B cell (primary cell): Measurements from ENCODE around the gene C10orf90. TPM values are rescaled to one million over a fixed set of nuclear protein-coding genes. Genes with fewer than 3 reads are reported as not detected.

Source experiments
- ATAC-seq: fragments of 200-7000 bp; cut with Tn5 transposase; one replicate; pipeline ENCODE4 v1.10.0; 2021; ENCODE audit warnings: low read depth, mild to moderate bottlenecking, moderate number of reproducible peaks, moderate library complexity
- CTCF ChIA-PET: fragments of 350-600 bp; sonication (Branson Sonifier 250); formaldehyde crosslinking; loops from one replicate; lab custom pipeline; 2021; ENCODE audit warnings: antibody characterized with exemption, inconsistent platforms; lab: Charles Lee
- POLR2A ChIA-PET: fragments of 350-600 bp; sonication (Branson Sonifier 250); formaldehyde crosslinking; loops from one replicate; lab custom pipeline; 2021; ENCODE audit warnings: antibody characterized with exemption; lab: Charles Lee
- DNase-seq: peaks from one replicate; pipeline ENCODE4 v3.0.0; 2013
- H2AFZ ChIP-seq: 2 replicates; pipeline ENCODE4 v1.6.1; 2012; ENCODE audit warnings: mild to moderate bottlenecking, low read depth, low read length; ENCODE audit not compliant: insufficient read depth, poor library complexity, severe bottlenecking
- H3K27ac ChIP-seq, 2 donors: 1 replicate in 1 of 2; 2 replicates in 1 of 2; pipeline ENCODE4 v1.5.1; 2012 to 2013; ENCODE audit warnings: low read length in 2 of 2, mild to moderate bottlenecking in 2 of 2, moderate library complexity in 1 of 2
- H3K27me3 ChIP-seq, 4 experiments: fragments of 200-600 bp in 1 of 4; sonication (generic) in 1 of 4; replicated peaks in 1 of 4; 1 replicate in 2 of 4; 2 replicates in 2 of 4; pipeline versions ENCODE4 v1.6.1 to v1.7.0; 2013 to 2016; ENCODE audit warnings: low read length in 3 of 4, mild to moderate bottlenecking in 2 of 4, mixed read lengths in 1 of 4, moderate library complexity in 1 of 4; ENCODE audit not compliant: insufficient read depth in 4 of 4, control insufficient read depth in 3 of 4; ENCODE audit errors: control extremely low read depth in 1 of 4
- H3K36me3 ChIP-seq, 2 experiments: replicated peaks in 1 of 2; 1 replicate in 1 of 2; 2 replicates in 1 of 2; pipeline versions ENCODE4 v1.6.1 to v1.7.1; 2013; ENCODE audit warnings: low read length in 1 of 2; ENCODE audit not compliant: insufficient read depth in 2 of 2, control insufficient read depth in 1 of 2; ENCODE audit errors: control extremely low read depth in 1 of 2, extremely low read depth in 1 of 2
- H3K4me1 ChIP-seq, 2 donors: fragments of 200-600 bp in 1 of 2; sonication (generic) in 1 of 2; 1 replicate in 1 of 2; 2 replicates in 1 of 2; pipeline versions ENCODE4 v1.5.1 to v1.6.1; 2013 to 2017; ENCODE audit warnings: low read length in 2 of 2; ENCODE audit not compliant: control insufficient read depth in 2 of 2, insufficient read depth in 2 of 2
- H3K4me2 ChIP-seq: replicated peaks from 2 replicates; pipeline ENCODE3; 2012; ENCODE audit warnings: mild to moderate bottlenecking, low read depth, low read length; ENCODE audit not compliant: poor library complexity, severe bottlenecking
- H3K4me3 ChIP-seq, 5 experiments: fragments of 200-600 bp in 1 of 5; sonication (generic) in 1 of 5; 1 replicate in 3 of 5; 2 replicates in 2 of 5; pipeline versions ENCODE4 v1.5.1 to v1.7.0; 2011 to 2016; ENCODE audit warnings: low read length in 4 of 5, mild to moderate bottlenecking in 4 of 5, low read depth in 2 of 5, control low read depth in 1 of 5, moderate library complexity in 1 of 5; ENCODE audit not compliant: insufficient read depth in 1 of 5; ENCODE audit errors: control extremely low read depth in 1 of 5, extremely low read depth in 1 of 5
- H3K79me2 ChIP-seq: fragments of 200-600 bp; sonication (generic); one replicate; pipeline ENCODE4 v1.6.0; 2016; ENCODE audit warnings: low read length; ENCODE audit not compliant: control insufficient read depth, insufficient read depth
- H3K9ac ChIP-seq: fragments of 200-600 bp; sonication (generic); 2 replicates; pipeline ENCODE4 v1.6.1; 2017; ENCODE audit warnings: mild to moderate bottlenecking, low read length, moderate library complexity
- H3K9me3 ChIP-seq, 3 donors: one replicate each; pipeline versions ENCODE4 v1.6.1 to v1.7.1; 2013; ENCODE audit warnings: low read length in 2 of 3; ENCODE audit not compliant: control insufficient read depth in 2 of 3, insufficient read depth in 1 of 3; ENCODE audit errors: control extremely low read depth in 1 of 3
- H4K20me1 ChIP-seq: 2 replicates; pipeline ENCODE4 v1.6.0; 2012; ENCODE audit warnings: mild to moderate bottlenecking, low read length; ENCODE audit not compliant: insufficient read depth, control insufficient read depth, poor library complexity, severe bottlenecking
- H3K27ac Mint-ChIP-seq: one replicate; pipeline ENCODE4 v1.8.0; 2021; ENCODE audit warnings: mixed read lengths
- H3K27me3 Mint-ChIP-seq: one replicate; pipeline ENCODE4 v1.8.0; 2021; ENCODE audit warnings: mixed read lengths
- H3K4me1 Mint-ChIP-seq: one replicate; pipeline ENCODE4 v1.8.0; 2021; ENCODE audit warnings: mixed read lengths
- H3K4me3 Mint-ChIP-seq: one replicate; pipeline ENCODE4 v1.8.0; 2021; ENCODE audit warnings: mixed read lengths
- H3K9me3 Mint-ChIP-seq: one replicate; pipeline ENCODE4 v1.8.0; 2022; ENCODE audit warnings: mixed read lengths; ENCODE audit not compliant: insufficient read depth
- EZH2 ChIP-seq: IDR thresholded peaks from 2 replicates; pipeline ENCODE4 v1.6.1; 2012; ENCODE audit warnings: borderline replicate concordance, low read depth, mild to moderate bottlenecking, moderate library complexity, low read length; ENCODE audit not compliant: insufficient read depth, poor library complexity, severe bottlenecking
- WGBS: methylation state at CpG from one replicate; pipeline ENCODE4 v1.1.5; 2013; ENCODE audit warnings: missing lambda C conversion rate; ENCODE audit not compliant: insufficient coverage; 5-methylcytosine and 5-hydroxymethylcytosine counted together
- intact Hi-C: fragments of 100-400 bp; cut with micrococcal nuclease; formaldehyde crosslinking; loops from one replicate; pipeline ENCODE4 v1.10.0; 2022
- polyA plus RNA-seq: library from polyadenylated mRNA; depleted of rRNA; stranded (reverse); fragments of >200 nt; gene quantifications from 2 replicates; pipeline ENCODE4 v1.2.3, GENCODE V29; 2012
- total RNA-seq, 2 donors: library from RNA; stranded (reverse); fragments of 120-200 nt in 1 of 2; gene quantifications; 1 replicate in 1 of 2; 2 replicates in 1 of 2; pipeline versions ENCODE4 v1.2.3 to v1.2.4, GENCODE V29; 2013 to 2022
- TF ChIP-seq, protein P1 (sequence below): fragments of 200-600 bp; IDR thresholded peaks from one replicate; pipeline ENCODE4 v1.8.0; 2022; ENCODE audit warnings: antibody characterized with exemption, mild to moderate bottlenecking

The C10orf90 gene
- total and polyA plus RNA-seq, 2 donors (not counting 1 experiment from before 2014, with no cell fraction given): not detected

DNA sequence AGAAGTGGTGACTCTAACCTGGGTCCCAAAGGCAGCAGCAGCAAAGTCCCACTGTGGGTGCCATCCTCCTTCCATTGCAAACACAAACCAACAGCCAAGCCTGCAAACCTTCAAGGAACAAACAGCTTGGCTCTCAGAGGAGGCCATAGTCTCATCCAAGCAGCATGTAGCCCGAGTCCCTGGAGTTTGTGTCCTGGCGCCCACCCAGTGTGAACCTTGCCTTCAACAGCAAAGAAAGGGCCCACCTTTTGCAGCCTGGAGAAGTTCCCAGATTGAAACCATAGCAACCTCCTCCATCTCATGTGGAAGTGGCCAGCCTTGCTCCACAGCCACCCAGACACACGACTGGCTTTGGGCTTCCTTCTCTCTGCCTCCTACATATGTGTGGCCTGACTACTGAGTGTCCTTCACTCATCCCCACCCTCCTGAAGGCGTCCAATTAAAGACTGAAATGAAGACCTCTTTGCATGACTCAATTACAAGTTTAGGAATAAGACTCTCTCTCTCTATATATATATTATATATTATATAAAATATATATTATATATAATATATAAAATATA is 106.1 kb downstream of the C10orf90 start:
- H3K9me3 ChIP-seq: peaks cover 0 to 18% (median 0%) of the 10 kb centered on the region in 3 donors
- H3K27ac Mint-ChIP-seq: no peak overlapping the region
- ChIA-PET CTCF (no interaction called here), POLR2A (no interaction called here)
- no peaks in the 10 kb centered on the region for H3K9me3 Mint-ChIP-seq
- H3K27ac ChIP-seq: no peak overlapping the region
- no peaks in the 10 kb centered on the region for H3K27me3 ChIP-seq
- no peak for TF ChIP-seq EZH2
- TF ChIP-seq, protein P1, sequence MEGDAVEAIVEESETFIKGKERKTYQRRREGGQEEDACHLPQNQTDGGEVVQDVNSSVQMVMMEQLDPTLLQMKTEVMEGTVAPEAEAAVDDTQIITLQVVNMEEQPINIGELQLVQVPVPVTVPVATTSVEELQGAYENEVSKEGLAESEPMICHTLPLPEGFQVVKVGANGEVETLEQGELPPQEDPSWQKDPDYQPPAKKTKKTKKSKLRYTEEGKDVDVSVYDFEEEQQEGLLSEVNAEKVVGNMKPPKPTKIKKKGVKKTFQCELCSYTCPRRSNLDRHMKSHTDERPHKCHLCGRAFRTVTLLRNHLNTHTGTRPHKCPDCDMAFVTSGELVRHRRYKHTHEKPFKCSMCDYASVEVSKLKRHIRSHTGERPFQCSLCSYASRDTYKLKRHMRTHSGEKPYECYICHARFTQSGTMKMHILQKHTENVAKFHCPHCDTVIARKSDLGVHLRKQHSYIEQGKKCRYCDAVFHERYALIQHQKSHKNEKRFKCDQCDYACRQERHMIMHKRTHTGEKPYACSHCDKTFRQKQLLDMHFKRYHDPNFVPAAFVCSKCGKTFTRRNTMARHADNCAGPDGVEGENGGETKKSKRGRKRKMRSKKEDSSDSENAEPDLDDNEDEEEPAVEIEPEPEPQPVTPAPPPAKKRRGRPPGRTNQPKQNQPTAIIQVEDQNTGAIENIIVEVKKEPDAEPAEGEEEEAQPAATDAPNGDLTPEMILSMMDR: no peak
- H4K20me1 ChIP-seq: no peaks in the 10 kb centered on the region
- H3K27me3 Mint-ChIP-seq: no peaks in the 10 kb centered on the region
- no peak overlapping the region for H3K9ac ChIP-seq
- intact Hi-C loops: no loop called here
- 79% methylated on average over 3 of the region's 4 CpGs for WGBS
- no peak overlapping the region for H3K4me3 Mint-ChIP-seq
- H3K4me1 ChIP-seq: no peaks in the 10 kb centered on the region
- no peak for DNase-seq
- no peak for ATAC-seq
- no peaks in the 10 kb centered on the region for H3K79me2 ChIP-seq
- H3K4me3 ChIP-seq: no peak overlapping the region
- H3K4me2 ChIP-seq: no peak overlapping the region
- no peak overlapping the region for H2AFZ ChIP-seq
- no peaks in the 10 kb centered on the region for H3K4me1 Mint-ChIP-seq
- no peaks in the 10 kb centered on the region for H3K36me3 ChIP-seq

DNA sequence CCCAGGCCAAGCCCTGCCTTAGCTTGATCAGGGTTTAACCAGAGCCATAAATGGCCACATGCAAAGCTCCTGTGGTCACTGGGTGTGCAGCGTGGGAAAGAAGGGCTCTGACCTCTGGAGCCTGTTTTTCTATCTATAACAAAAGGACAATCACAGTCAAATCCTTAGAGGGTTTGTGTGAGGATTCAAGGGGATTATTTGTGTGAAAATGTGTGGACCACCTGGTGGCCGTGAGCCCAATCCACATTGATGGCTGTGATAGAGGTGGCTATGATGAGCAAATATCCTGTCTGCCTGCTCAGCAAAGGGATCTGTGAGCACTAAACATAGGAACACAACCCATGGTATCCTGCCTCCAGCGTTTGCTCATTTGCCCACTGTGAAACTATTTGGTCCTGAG is 107.1 kb downstream of the C10orf90 start:
- Mint-ChIP-seq H3K4me3 (no peak overlapping the region), H3K9me3 (no peaks in the 10 kb centered on the region), H3K4me1 (no peaks in the 10 kb centered on the region), H3K27me3 (no peaks in the 10 kb centered on the region), H3K27ac (no peak overlapping the region)
- Histone ChIP-seq H3K27ac (no peak overlapping the region), H4K20me1 (no peaks in the 10 kb centered on the region), H3K27me3 (no peaks in the 10 kb centered on the region), H3K4me1 (no peaks in the 10 kb centered on the region), H3K9me3 (peaks cover 0 to 14% (median 0%) of the 10 kb centered on the region in 3 donors), H3K4me3 (no peak overlapping the region), H3K4me2 (no peak overlapping the region), H2AFZ (no peak overlapping the region), H3K9ac (no peak overlapping the region), H3K79me2 (no peaks in the 10 kb centered on the region), H3K36me3 (no peaks in the 10 kb centered on the region)
- 84% methylated on average over 2 of the region's 3 CpGs for WGBS
- ChIA-PET CTCF (no interaction called here), POLR2A (no interaction called here)
- TF ChIP-seq, protein P1: no peak
- TF ChIP-seq EZH2: no peak
- no peak for ATAC-seq
- no peak for DNase-seq
- intact Hi-C loops: no loop called here
